HG02678 (cell line): ENCODE data around the gene SLC35G6.

Experiments used
- ATAC-seq: cut with Tn5 transposase; IDR thresholded peaks from one replicate; pipeline ENCODE4 v1.9.1; 2021; ENCODE audit warnings: mild to moderate bottlenecking, moderate library complexity; ENCODE audit not compliant: unreplicated experiment

Gene SLC35G6

DNA sequence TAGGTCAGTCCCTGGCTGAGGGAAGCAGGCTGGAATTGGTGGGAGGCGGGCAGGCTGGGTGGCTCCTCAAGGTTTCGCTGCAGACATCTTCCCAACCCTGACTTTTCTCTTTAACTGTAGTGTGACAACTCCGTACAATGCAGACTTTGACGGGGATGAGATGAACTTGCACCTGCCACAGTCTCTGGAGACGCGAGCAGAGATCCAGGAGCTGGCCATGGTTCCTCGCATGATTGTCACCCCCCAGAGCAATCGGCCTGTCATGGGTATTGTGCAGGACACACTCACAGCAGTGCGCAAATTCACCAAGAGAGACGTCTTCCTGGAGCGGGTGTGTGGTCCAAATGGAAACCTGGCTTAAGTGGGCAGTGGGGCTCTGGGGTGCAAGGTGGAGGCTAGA, 17.9 kb downstream of the SLC35G6 start:
- ATAC-seq: no peak

DNA sequence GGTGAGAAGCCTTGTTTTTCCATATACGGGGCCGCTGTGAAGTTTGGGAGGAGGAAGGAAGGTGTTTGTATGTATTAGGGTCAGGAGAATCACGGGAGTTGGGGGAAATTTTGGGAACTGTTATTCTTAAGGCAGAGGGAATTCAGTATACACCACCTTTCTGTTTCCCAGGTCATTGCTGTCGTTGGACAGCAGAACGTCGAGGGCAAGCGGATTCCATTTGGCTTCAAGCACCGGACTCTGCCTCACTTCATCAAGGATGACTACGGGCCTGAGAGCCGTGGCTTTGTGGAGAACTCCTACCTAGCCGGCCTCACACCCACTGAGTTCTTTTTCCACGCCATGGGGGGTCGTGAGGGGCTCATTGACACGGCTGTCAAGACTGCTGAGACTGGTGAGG, 20.5 kb downstream of the SLC35G6 start:
- ATAC-seq: no peak

DNA sequence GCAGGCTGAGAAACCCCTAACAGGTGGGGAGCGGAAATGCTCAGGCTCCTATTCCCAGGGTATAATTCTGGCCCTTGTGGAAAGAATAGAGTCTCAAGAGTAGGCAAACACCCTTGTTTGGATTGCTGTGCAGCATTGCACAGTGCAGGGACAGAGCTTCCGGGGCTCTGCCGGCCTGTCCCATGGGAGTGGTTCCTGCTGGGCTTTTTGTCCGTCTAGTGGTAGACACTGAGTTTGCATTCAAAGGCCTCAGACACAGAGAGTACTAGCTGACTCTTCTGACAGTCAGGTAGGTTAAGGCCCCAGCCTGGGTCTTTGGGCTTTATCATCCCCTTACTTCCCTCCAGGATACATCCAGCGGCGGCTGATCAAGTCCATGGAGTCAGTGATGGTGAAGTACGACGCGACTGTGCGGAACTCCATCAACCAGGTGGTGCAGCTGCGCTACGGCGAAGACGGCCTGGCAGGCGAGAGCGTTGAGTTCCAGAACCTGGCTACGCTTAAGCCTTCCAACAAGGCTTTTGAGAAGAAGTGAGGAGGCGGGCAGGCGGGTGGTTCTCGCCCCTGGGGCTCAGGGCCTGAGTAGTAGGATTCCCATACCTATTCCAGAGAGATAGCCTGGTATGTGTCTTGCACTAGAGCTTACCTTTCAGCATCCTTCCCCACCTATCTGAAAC, 21.1 kb downstream of the SLC35G6 start:
- no peak for ATAC-seq

DNA sequence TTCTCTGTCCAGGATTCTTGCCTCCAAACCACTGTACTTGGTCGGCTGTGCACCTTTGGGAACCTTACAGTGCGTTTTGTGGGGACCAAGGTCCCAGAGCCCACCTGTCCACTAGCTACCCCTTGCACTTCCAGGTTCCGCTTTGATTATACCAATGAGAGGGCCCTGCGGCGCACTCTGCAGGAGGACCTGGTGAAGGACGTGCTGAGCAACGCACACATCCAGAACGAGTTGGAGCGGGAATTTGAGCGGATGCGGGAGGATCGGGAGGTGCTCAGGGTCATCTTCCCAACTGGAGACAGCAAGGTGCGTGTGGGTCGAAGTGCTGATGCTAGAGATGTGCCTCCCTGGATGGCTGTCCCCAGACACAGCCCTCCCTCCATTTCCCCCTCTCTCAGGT, 21.7 kb downstream of the SLC35G6 start:
- no peak for ATAC-seq

DNA sequence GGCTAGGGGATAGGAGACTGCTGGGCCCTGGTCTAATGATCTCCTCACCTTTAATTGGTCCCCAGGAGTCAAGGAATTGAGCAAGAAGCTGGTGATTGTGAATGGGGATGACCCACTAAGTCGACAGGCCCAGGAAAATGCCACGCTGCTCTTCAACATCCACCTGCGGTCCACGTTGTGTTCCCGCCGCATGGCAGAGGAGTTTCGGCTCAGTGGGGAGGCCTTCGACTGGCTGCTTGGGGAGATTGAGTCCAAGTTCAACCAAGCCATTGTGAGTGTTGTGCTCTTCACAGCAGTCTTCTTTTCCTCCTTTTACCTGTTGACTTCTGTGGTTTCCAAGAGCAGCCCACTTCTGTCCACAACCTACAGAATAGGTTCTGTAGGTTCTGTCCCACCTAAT, 22.3 kb downstream of the SLC35G6 start:
- no peak for ATAC-seq

DNA sequence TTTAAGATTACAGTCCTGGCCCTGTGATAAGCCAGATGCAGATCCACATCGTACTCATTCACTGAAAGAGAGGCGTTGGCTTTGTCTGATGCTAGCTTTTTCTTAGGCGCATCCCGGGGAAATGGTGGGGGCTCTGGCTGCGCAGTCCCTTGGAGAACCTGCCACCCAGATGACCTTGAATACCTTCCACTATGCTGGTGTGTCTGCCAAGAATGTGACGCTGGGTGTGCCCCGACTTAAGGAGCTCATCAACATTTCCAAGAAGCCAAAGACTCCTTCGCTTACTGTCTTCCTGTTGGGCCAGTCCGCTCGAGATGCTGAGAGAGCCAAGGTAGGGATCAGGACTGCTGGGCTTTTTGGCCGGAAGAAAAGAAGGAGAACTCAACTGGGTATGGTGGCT, 26.9 kb downstream of the SLC35G6 start:
- ATAC-seq: no peak

DNA sequence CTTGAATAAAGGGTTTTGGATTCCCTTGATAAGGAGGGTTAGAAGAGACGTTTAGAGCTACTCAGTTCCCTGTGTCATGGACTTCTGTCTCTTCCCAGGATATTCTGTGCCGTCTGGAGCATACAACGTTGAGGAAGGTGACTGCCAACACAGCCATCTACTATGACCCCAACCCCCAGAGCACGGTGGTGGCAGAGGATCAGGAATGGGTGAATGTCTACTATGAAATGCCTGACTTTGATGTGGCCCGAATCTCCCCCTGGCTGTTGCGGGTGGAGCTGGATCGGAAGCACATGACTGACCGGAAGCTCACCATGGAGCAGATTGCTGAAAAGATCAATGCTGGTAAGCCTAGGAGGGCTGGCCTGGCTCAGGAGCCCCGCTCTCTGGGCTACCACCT, 27.6 kb downstream of the SLC35G6 start:
- ATAC-seq: no peak

DNA sequence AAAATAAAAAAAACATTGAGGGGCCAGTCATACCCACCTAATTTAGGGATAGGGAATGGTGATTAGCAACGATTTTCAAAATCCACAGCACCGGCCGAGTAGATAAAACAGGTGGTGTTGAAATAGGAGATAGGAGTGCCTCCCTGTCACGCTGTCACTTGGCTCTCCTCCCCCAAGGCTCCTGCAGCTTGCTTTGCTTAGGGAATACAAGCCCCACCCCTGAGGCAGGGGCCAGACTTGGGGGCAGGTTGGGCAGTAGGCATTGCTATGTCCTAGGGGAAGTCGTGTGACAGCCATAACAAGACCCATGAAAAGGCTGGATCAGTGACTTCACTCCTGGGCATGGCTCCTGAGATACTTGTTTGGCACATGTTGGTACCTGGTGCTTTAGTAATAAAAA, 28.7 kb downstream of the SLC35G6 start:
- ATAC-seq: no peak

DNA sequence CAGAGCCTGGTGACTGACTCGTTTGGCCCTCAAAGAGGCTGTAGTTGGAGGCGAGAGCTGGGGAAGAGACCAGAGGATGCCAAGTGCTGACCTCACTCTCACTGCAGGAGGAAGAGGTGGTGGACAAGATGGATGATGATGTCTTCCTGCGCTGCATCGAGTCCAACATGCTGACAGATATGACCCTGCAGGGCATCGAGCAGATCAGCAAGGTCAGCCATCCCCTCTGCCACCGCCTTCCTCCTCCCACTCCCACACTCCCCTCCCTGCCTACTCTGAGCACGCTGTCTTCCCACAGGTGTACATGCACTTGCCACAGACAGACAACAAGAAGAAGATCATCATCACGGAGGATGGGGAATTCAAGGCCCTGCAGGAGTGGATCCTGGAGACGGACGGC, 29.9 kb downstream of the SLC35G6 start:
- ATAC-seq: no peak

DNA sequence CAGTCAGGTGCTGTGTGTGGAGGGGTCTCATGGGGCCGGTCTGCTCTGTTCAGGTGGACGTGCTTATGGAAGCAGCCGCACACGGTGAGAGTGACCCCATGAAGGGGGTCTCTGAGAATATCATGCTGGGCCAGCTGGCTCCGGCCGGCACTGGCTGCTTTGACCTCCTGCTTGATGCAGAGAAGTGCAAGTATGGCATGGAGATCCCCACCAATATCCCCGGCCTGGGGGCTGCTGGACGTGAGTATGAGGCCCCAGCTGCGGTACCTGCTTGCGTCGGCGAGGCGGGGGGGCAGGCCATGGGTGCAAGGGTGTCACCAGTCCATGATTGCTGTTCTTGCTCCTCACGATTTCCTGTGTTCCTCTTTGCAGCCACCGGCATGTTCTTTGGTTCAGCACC, 30.9 kb downstream of the SLC35G6 start:
- ATAC-seq: no peak

DNA sequence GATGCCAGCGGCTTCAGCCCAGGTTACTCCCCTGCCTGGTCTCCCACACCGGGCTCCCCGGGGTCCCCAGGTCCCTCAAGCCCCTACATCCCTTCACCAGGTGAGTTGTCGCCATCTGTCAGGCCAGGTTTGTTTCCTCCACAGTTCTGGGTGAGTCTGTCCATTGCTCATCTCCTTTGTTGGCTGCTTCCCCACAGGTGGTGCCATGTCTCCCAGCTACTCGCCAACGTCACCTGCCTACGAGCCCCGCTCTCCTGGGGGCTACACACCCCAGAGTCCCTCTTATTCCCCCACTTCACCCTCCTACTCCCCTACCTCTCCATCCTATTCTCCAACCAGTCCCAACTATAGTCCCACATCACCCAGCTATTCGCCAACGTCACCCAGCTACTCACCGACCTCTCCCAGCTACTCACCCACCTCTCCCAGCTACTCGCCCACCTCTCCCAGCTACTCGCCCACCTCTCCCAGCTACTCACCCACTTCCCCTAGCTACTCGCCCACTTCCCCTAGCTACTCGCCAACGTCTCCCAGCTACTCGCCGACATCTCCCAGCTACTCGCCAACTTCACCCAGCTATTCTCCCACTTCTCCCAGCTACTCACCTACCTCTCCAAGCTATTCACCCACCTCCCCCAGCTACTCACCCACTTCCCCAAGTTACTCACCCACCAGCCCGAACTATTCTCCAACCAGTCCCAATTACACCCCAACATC, 31.7 kb downstream of the SLC35G6 start:
- ATAC-seq: no peak

DNA sequence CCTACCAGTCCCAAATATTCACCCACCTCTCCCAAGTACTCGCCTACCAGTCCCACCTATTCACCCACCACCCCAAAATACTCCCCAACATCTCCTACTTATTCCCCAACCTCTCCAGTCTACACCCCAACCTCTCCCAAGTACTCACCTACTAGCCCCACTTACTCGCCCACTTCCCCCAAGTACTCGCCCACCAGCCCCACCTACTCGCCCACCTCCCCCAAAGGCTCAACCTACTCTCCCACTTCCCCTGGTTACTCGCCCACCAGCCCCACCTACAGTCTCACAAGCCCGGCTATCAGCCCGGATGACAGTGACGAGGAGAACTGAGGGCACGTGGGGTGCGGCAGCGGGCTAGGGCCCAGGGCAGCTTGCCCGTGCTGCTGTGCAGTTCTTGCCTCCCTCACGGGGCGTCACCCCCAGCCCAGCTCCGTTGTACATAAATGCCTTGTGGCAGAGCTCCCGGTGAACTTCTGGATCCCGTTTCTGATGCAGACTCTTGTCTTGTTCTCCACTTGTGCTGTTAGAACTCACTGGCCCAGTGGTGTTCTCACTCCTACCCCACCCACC, 32.7 kb downstream of the SLC35G6 start:
- ATAC-seq: no peak

DNA sequence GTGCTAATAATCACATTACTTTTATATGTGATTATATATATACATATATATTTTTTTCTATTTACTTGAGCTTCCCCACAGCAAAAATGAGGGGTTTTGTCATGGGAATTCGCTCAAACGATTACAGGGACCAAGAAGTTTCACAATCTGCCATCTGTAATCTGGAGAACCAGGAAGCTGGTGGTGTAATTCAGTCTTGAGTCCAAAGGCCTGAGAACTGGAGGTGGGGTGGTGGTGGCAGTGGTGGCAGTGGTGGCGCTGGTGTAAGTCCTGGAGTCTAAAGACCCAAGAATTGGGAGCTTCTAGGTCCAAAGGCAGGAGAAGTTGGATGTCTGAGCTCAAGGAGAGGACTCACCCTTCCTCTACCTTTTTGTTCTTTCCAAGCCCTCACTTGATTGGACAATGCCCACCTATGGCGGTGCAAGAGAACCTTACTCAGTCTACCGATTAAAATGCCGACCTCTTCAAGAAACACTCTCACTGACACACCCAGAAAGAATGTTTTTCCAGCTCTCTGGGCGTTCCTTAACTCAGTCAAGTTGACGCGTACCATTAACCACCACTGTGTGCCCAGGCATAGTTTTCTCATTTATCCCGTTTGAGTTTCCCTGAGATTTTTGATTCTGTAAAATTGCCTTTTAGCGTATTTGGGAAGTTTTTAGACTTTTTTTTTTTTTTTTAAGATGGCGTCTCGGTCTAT, 34.8 kb downstream of the SLC35G6 start:
- ATAC-seq: no peak

DNA sequence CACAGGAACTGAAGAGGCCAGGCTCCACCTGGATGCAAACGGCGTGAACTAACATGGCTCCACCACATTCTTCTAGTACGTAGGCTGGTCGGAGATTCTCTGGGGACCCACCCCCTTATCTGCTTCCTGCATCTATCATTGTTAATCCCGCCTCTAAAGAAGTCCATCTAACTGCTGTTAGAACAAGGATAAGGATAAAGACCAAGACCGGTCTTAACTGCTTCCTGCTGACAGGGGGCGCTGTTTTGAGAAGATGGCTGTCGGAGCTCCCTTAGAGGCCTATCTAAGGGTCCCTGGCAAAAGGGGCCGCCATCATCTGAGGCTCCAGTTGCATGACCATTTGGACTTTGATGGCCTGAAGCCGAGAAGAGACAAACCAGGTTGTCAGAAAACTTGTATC, 41.8 kb downstream of the SLC35G6 start:
- ATAC-seq: no peak

DNA sequence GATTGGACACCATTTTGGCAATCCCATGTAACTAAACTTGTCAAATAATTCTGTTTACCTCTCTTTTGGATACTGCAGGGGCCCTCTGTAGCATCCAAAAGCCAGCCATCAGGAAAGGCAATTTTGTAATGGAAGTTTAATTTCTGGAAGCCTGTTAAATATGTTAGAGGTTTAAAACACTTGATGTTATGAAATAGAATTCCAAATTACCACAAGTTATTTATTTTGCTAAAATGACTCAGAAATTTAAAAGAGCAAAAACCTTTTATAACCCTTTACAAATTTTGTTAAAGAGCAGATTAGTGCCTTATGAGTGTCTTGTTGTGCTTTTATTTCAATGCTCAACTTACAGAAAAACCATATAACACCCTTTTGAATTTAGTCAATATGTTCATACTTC, 47.6 kb downstream of the SLC35G6 start:
- no peak for ATAC-seq

DNA sequence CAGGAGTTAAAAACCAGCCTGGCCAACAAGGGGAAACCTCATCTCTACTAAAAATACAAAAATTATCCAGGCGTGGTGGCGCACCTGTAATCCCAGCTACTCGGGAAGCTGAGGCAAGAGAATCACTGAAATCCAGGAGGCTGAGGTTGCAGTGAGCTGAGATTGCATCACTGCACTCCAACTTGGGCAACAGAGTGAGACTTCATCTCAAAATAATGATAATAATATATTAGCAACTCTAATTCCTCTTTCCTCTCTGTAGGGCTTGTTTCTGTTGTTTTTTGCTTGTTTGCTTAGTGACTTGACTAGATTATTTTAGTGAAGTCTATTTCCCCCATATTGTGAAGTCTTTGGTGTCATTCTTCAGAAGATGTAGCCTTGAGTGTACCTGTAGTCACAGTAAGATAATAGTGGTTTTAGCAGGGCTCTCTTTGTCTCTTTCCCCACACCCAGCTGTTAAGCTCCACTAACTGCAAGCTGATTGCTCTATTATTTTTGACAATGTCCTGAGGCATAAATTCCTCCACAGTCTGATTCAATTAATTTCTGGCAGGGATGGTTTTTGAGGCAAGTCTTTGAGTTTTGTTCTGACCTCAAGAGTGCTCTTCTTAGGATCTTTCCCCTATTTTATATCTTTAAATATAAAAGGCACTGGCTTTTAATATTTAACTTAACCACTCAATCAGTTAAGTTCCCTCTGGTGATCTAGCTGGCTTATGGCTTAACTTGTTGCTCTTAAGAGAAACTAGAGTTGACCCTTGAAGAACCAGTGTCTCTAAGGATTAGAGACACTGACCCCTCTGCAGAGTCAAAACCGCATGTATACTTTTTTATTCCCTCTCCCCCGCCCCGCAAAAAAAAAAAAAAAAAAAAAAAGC, 49.0 kb downstream of the SLC35G6 start:
- no peak for ATAC-seq
